IPS-20b (cell line): ENCODE results near the gene PTPRN2.
"Not testable (repeated sequence)": the region's sequence is repeated elsewhere in the genome, so short reads cannot be mapped to it uniquely, and the experiment has no call there.

ENCODE experiments used
- H3K27ac ChIP-seq: one replicate; pipeline ENCODE4 v1.5.1; 2013; ENCODE audit warnings: low read length
- H3K27me3 ChIP-seq: 2 replicates; pipeline ENCODE4 v1.6.1; 2013; ENCODE audit warnings: mild to moderate bottlenecking, low read length, inconsistent platforms; ENCODE audit not compliant: insufficient read depth
- H3K36me3 ChIP-seq: 2 replicates; pipeline ENCODE4 v1.6.1; 2013; ENCODE audit warnings: low read depth, mild to moderate bottlenecking, inconsistent platforms, low read length, moderate library complexity; ENCODE audit not compliant: insufficient read depth
- H3K4me1 ChIP-seq: 2 replicates; pipeline ENCODE4 v1.6.1; 2013; ENCODE audit warnings: mild to moderate bottlenecking, control low read depth, inconsistent platforms, low read length, moderate library complexity; ENCODE audit not compliant: insufficient read depth
- H3K4me3 ChIP-seq: 2 replicates; pipeline ENCODE4 v1.5.1; 2013; ENCODE audit warnings: mild to moderate bottlenecking, low read length, inconsistent platforms
- H3K9ac ChIP-seq: 2 replicates; pipeline ENCODE4 v1.6.1; 2013; ENCODE audit warnings: low read depth, mild to moderate bottlenecking, inconsistent platforms, low read length, moderate library complexity
- H3K9me3 ChIP-seq: 2 replicates; pipeline ENCODE4 v1.6.1; 2013; ENCODE audit warnings: mild to moderate bottlenecking, low read depth, low read length, inconsistent platforms; ENCODE audit not compliant: insufficient read depth

PTPRN2 gene

GRCh38 chr7:158033925-158034324, 553.7 kb downstream of the PTPRN2 start:
- H3K9ac ChIP-seq, H3K36me3 ChIP-seq, H3K4me1 ChIP-seq, H3K27me3 ChIP-seq, H3K27ac ChIP-seq, H3K4me3 ChIP-seq: not testable (repeated sequence)
- H3K9me3 ChIP-seq = peaks cover 71% of the 10 kb centered on the region

- Histone ChIP-seq H3K4me1 (no peaks in the 10 kb centered on the region), H3K36me3 (no peaks in the 10 kb centered on the region), H3K9me3 (peaks cover 66% of the 10 kb centered on the region), H3K9ac (no peak overlapping the region), H3K27ac (no peak overlapping the region), H3K27me3 (no peaks in the 10 kb centered on the region), H3K4me3 (no peak overlapping the region)
Observed at GRCh38 chr7:158033196-158033595, 554.4 kb downstream of the PTPRN2 start.

GRCh38 chr7:158032561-158033115, 555.0 kb downstream of the PTPRN2 start:
- Histone ChIP-seq H3K9ac (no peak overlapping the region), H3K4me1 (no peaks in the 10 kb centered on the region), H3K4me3 (no peak overlapping the region), H3K9me3 (peaks cover 66% of the 10 kb centered on the region), H3K36me3 (no peaks in the 10 kb centered on the region), H3K27me3 (no peaks in the 10 kb centered on the region), H3K27ac (no peak overlapping the region)

- no peaks in the 10 kb centered on the region for H3K4me1 ChIP-seq
- H3K27ac ChIP-seq = no peak overlapping the region
- H3K9ac ChIP-seq = no peak overlapping the region
- H3K9me3 ChIP-seq = peaks cover 67% of the 10 kb centered on the region
- H3K4me3 ChIP-seq = no peak overlapping the region
- H3K27me3 ChIP-seq = no peaks in the 10 kb centered on the region
- no peaks in the 10 kb centered on the region for H3K36me3 ChIP-seq
Observed at GRCh38 chr7:158031867-158032308, 555.7 kb downstream of the PTPRN2 start.

- H3K9me3 ChIP-seq = peaks cover 78% of the 10 kb centered on the region
- no peak overlapping the region for H3K4me3 ChIP-seq
- H3K36me3 ChIP-seq = no peaks in the 10 kb centered on the region
- no peak overlapping the region for H3K27ac ChIP-seq
- no peaks in the 10 kb centered on the region for H3K4me1 ChIP-seq
- no peaks in the 10 kb centered on the region for H3K27me3 ChIP-seq
- no peak overlapping the region for H3K9ac ChIP-seq
Observed at GRCh38 chr7:158030566-158030965, 557.1 kb downstream of the PTPRN2 start.

- H3K27me3 ChIP-seq = no peaks in the 10 kb centered on the region
- no peaks in the 10 kb centered on the region for H3K36me3 ChIP-seq
- no peak overlapping the region for H3K27ac ChIP-seq
- no peak overlapping the region for H3K9ac ChIP-seq
- no peaks in the 10 kb centered on the region for H3K4me1 ChIP-seq
- peaks cover 76% of the 10 kb centered on the region for H3K9me3 ChIP-seq
- no peak overlapping the region for H3K4me3 ChIP-seq
Observed at GRCh38 chr7:158030071-158030470, 557.6 kb downstream of the PTPRN2 start.

GRCh38 chr7:158029509-158029908, 558.1 kb downstream of the PTPRN2 start:
- H3K9me3 ChIP-seq = peaks cover 75% of the 10 kb centered on the region
- no peaks in the 10 kb centered on the region for H3K36me3 ChIP-seq
- H3K27ac ChIP-seq = no peak overlapping the region
- no peaks in the 10 kb centered on the region for H3K27me3 ChIP-seq
- H3K4me1 ChIP-seq = no peaks in the 10 kb centered on the region
- H3K4me3 ChIP-seq = no peak overlapping the region
- no peak overlapping the region for H3K9ac ChIP-seq

GRCh38 chr7:158028971-158029370, 558.7 kb downstream of the PTPRN2 start:
- no peak overlapping the region for H3K4me3 ChIP-seq
- H3K4me1 ChIP-seq = no peaks in the 10 kb centered on the region
- no peaks in the 10 kb centered on the region for H3K27me3 ChIP-seq
- no peak overlapping the region for H3K9ac ChIP-seq
- no peaks in the 10 kb centered on the region for H3K36me3 ChIP-seq
- no peak overlapping the region for H3K27ac ChIP-seq
- H3K9me3 ChIP-seq = peaks cover 75% of the 10 kb centered on the region

- Histone ChIP-seq H3K36me3 (no peaks in the 10 kb centered on the region), H3K9ac (no peak overlapping the region), H3K4me3 (no peak overlapping the region), H3K27me3 (no peaks in the 10 kb centered on the region), H3K4me1 (no peaks in the 10 kb centered on the region), H3K27ac (no peak overlapping the region), H3K9me3 (peaks cover 75% of the 10 kb centered on the region)
Observed at GRCh38 chr7:158028290-158028941, 559.2 kb downstream of the PTPRN2 start.

- Histone ChIP-seq H3K36me3 (no peaks in the 10 kb centered on the region), H3K9ac (no peak overlapping the region), H3K9me3 (peaks cover 75% of the 10 kb centered on the region), H3K4me1 (no peaks in the 10 kb centered on the region), H3K4me3 (no peak overlapping the region), H3K27ac (no peak overlapping the region), H3K27me3 (no peaks in the 10 kb centered on the region)
Observed at GRCh38 chr7:158027646-158028045, 560.0 kb downstream of the PTPRN2 start.

GRCh38 chr7:158026636-158027265, 560.9 kb downstream of the PTPRN2 start:
- no peaks in the 10 kb centered on the region for H3K36me3 ChIP-seq
- H3K9ac ChIP-seq = no peak overlapping the region
- no peaks in the 10 kb centered on the region for H3K27me3 ChIP-seq
- H3K4me3 ChIP-seq = no peak overlapping the region
- peaks cover 71% of the 10 kb centered on the region for H3K9me3 ChIP-seq
- H3K4me1 ChIP-seq = no peaks in the 10 kb centered on the region
- H3K27ac ChIP-seq = no peak overlapping the region
